Sigmoid colon (tissue), 7 donors: ENCODE data around the gene SLC25A53. TPM values are rescaled to one million over a fixed set of nuclear protein-coding genes. Genes with fewer than 3 reads are reported as not detected.

ENCODE experiments used
- DNase-seq: peaks from one replicate; pipeline ENCODE4 v3.0.0-alpha.2; 2019
- H3K27ac ChIP-seq, 4 donors: fragments of 200-600 bp; sonication (generic); one replicate each; pipeline ENCODE4 v1.5.1; 2016 to 2019; ENCODE audit warnings: mild to moderate bottlenecking in 1 of 4
- H3K27me3 ChIP-seq, 3 donors: fragments of 200-600 bp; sonication (generic); one replicate each; pipeline ENCODE4 v1.5.1; 2019; ENCODE audit warnings: mild to moderate bottlenecking in 1 of 3
- H3K36me3 ChIP-seq, 4 donors: fragments of 200-600 bp; sonication (generic); one replicate each; pipeline ENCODE4 v1.5.1; 2016 to 2019
- H3K4me1 ChIP-seq, 4 donors: fragments of 200-600 bp; sonication (generic); one replicate each; pipeline ENCODE4 v1.5.1; 2017 to 2019
- H3K4me3 ChIP-seq, 4 donors: fragments of 200-600 bp; sonication (generic); one replicate each; pipeline ENCODE4 v1.5.1; 2017 to 2019; ENCODE audit warnings: mild to moderate bottlenecking in 2 of 4, moderate library complexity in 1 of 4
- H3K9me3 ChIP-seq, 4 donors: fragments of 200-600 bp in 3 of 4; sonication (generic) in 3 of 4; one replicate each; pipeline versions ENCODE4 v1.5.1 to v1.6.1; 2013 to 2019
- EP300 ChIP-seq, 4 donors: sonication (generic); formaldehyde crosslinking; IDR thresholded peaks; one replicate each; pipeline ENCODE4 v1.6.1; 2017; ENCODE audit warnings: antibody characterized with exemption in 4 of 4
- POLR2A ChIP-seq, 2 donors: fragments of 450-650 bp; IDR thresholded peaks; one replicate each; pipeline ENCODE4 v1.6.1; 2016; ENCODE audit warnings: antibody characterized with exemption in 2 of 2, mild to moderate bottlenecking in 2 of 2, moderate library complexity in 2 of 2
- POLR2AphosphoS5 ChIP-seq, 4 donors: sonication (generic); formaldehyde crosslinking; IDR thresholded peaks; one replicate each; pipeline ENCODE4 v1.6.1; 2017; ENCODE audit warnings: antibody characterized with exemption in 4 of 4
- WGBS, 2 donors: extraction: QIAGEN DNeasy Blood & Tissue Kit; methylation state at CpG; one replicate each; pipeline ENCODE4 v1.1.7; 2013; 5-methylcytosine and 5-hydroxymethylcytosine counted together
- intact Hi-C: fragments of 100-400 bp; cut with DNase I; formaldehyde crosslinking; loops from one replicate; pipeline ENCODE4 v1.15.1; 2023
- polyA plus RNA-seq, 3 donors: library from polyadenylated mRNA; stranded (reverse); fragments of 200-250 nt; gene quantifications; one replicate each; pipeline ENCODE4 v1.2.3, GENCODE V29; 2013
- total RNA-seq, 4 donors: library from RNA; depleted of rRNA; stranded (reverse); fragments of >200 nt; gene quantifications; one replicate each; pipeline ENCODE4 v1.1.0, GENCODE V29; 2016
- TF ChIP-seq, protein P1 (sequence below), 4 experiments: fragments of 450-650 bp in 3 of 4; fragments of 200-600 bp in 1 of 4; IDR thresholded peaks; one replicate each; pipeline ENCODE4 v1.5.1; 2016 to 2019; ENCODE audit warnings: antibody characterized with exemption in 4 of 4, mild to moderate bottlenecking in 3 of 4, moderate library complexity in 2 of 4
- donor health status: healthy with polysubstance abuse.
- donor health status: Bipolar disorder and iron deficiency.
- donor health status: healthy.

SLC25A53 gene
- total and polyA plus RNA-seq, 7 donors = 8.2 to 23.5 (median 14.7) TPM

DNA sequence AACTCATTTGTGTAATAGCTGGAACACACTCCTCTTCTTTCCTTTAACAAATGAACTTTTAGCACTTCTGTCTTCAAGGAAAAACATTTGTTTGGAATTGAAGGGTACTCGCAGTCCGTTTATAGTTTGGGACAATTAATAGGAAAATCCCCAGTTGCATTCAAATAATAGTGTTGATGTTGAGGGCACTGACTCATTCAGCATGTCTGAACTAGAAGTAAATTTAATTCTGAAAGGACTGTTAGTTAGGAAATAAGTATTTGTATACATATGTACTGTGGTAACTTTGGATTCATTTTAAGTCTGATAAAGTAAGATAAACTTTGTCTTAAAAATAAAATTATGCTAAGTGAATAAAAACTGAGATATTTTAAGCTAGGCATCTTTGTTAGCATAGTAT is 36.7 kb upstream of the SLC25A53 start:
- H3K4me3 ChIP-seq = no peak overlapping the region
- H3K4me1 ChIP-seq = no peaks in the 10 kb centered on the region
- no peak overlapping the region for H3K27ac ChIP-seq
- peaks cover 0 to 22% (median 6%) of the 10 kb centered on the region in 4 donors for H3K36me3 ChIP-seq
- DNase-seq = no peak
- TF ChIP-seq EP300 (IDR thresholded peaks at IDR 0.05) (no peak), POLR2A (IDR thresholded peaks at IDR 0.05) (no peak), POLR2AphosphoS5 (IDR thresholded peaks at IDR 0.05) (no peak)
- TF ChIP-seq, protein P1, sequence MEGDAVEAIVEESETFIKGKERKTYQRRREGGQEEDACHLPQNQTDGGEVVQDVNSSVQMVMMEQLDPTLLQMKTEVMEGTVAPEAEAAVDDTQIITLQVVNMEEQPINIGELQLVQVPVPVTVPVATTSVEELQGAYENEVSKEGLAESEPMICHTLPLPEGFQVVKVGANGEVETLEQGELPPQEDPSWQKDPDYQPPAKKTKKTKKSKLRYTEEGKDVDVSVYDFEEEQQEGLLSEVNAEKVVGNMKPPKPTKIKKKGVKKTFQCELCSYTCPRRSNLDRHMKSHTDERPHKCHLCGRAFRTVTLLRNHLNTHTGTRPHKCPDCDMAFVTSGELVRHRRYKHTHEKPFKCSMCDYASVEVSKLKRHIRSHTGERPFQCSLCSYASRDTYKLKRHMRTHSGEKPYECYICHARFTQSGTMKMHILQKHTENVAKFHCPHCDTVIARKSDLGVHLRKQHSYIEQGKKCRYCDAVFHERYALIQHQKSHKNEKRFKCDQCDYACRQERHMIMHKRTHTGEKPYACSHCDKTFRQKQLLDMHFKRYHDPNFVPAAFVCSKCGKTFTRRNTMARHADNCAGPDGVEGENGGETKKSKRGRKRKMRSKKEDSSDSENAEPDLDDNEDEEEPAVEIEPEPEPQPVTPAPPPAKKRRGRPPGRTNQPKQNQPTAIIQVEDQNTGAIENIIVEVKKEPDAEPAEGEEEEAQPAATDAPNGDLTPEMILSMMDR (IDR thresholded peaks at IDR 0.05) = no peak
- no peaks in the 10 kb centered on the region for H3K27me3 ChIP-seq
- H3K9me3 ChIP-seq = no peaks in the 10 kb centered on the region
- intact Hi-C loops = no loop called here
- WGBS, 2 donors = 77 to 84% methylated on average over 2 of the region's 2 CpGs

DNA sequence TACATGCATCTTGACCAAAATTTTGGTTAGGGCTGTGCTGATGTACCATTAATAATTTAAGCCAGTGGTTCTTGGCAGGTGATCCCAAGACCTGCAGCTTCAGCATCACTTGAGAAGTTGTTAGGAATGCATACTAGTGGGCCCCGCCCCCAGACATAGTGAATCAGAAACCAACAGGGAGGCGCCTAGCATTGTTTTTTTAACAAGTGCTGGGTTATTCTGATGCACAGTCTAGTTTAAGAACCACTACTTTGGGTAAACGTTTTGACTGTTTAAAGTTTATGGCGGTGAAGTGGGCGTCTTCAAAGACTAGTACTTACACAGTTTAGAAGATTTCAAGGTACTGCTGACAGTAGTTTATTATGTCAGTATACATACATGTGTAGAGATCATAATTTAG is 33.0 kb upstream of the SLC25A53 start:
- no peaks in the 10 kb centered on the region for H3K27me3 ChIP-seq
- intact Hi-C loops = no loop called here
- H3K9me3 ChIP-seq = no peaks in the 10 kb centered on the region
- 73 to 79% methylated on average over 5 of the region's 5 CpGs for WGBS, 2 donors
- H3K27ac ChIP-seq = no peak overlapping the region
- no peaks in the 10 kb centered on the region for H3K4me1 ChIP-seq
- DNase-seq = no peak
- no peak overlapping the region for H3K4me3 ChIP-seq
- peaks cover 0 to 43% (median 6%) of the 10 kb centered on the region in 4 donors for H3K36me3 ChIP-seq
- TF ChIP-seq EP300 (IDR thresholded peaks at IDR 0.05) (no peak), POLR2AphosphoS5 (IDR thresholded peaks at IDR 0.05) (no peak), POLR2A (IDR thresholded peaks at IDR 0.05) (no peak)
- TF ChIP-seq, protein P1 (IDR thresholded peaks at IDR 0.05) = no peak

DNA sequence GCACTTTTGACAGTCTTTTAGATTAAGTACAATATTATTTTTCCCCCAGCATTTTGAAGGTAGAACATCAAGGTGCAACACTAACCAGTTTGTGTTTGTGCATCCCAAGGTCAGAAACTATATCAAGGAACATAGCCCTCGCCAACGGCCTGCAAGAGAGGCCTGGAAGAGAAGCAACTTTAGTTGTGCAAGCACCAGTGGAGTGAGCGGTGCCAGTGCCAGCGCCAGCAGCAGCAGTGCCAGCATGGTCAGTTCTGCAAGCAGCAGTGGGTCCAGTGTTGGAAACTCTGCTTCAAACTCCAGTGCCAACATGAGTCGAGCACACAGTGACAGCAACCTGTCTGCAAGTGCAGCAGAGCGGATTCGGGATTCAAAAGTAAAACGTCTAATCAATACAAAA is 31.1 kb upstream of the SLC25A53 start:
- H3K4me1 ChIP-seq = no peaks in the 10 kb centered on the region
- intact Hi-C loops = no loop called here
- no peak for DNase-seq
- no peaks in the 10 kb centered on the region for H3K9me3 ChIP-seq
- peaks cover 0 to 43% (median 6%) of the 10 kb centered on the region in 4 donors for H3K36me3 ChIP-seq
- H3K27me3 ChIP-seq = no peaks in the 10 kb centered on the region
- no peak overlapping the region for H3K27ac ChIP-seq
- TF ChIP-seq POLR2AphosphoS5 (IDR thresholded peaks at IDR 0.05) = no peak
- TF ChIP-seq POLR2A (IDR thresholded peaks at IDR 0.05) = no peak
- no peak for TF ChIP-seq EP300 (IDR thresholded peaks at IDR 0.05)
- TF ChIP-seq, protein P1 (IDR thresholded peaks at IDR 0.05) = no peak
- no peak overlapping the region for H3K4me3 ChIP-seq
- 95 to 96% methylated on average over 8 of the region's 8 CpGs for WGBS, 2 donors

DNA sequence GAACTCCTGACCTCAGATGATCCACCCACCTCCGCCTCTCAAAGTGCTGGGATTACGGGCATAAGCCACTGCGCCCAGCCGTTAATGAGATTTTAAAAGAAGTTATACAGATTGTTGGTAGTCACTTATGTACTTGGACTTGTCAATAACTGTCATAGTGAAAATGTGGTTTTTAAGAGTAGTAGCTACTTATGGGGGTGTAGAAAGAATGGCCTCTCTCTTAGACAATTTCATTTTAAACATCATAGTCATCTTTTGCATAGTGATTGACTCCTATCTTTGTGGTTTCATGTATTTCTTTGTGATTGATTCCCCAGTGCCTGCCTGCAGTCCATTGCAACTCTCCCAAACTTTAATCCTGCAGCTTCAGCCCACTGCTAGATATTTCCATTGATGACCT is 26.9 kb upstream of the SLC25A53 start:
- no peaks in the 10 kb centered on the region for H3K27me3 ChIP-seq
- TF ChIP-seq POLR2AphosphoS5 (IDR thresholded peaks at IDR 0.05) (no peak), EP300 (IDR thresholded peaks at IDR 0.05) (no peak)
- intact Hi-C loops = no loop called here
- no peak for DNase-seq
- WGBS, 2 donors = 84 to 92% methylated on average over 4 of the region's 4 CpGs
- H3K4me3 ChIP-seq = no peak overlapping the region
- H3K36me3 ChIP-seq = peaks cover 0 to 23% (median 0%) of the 10 kb centered on the region in 4 donors
- H3K4me1 ChIP-seq = no peaks in the 10 kb centered on the region
- H3K27ac ChIP-seq = no peak overlapping the region
- no peaks in the 10 kb centered on the region for H3K9me3 ChIP-seq

DNA sequence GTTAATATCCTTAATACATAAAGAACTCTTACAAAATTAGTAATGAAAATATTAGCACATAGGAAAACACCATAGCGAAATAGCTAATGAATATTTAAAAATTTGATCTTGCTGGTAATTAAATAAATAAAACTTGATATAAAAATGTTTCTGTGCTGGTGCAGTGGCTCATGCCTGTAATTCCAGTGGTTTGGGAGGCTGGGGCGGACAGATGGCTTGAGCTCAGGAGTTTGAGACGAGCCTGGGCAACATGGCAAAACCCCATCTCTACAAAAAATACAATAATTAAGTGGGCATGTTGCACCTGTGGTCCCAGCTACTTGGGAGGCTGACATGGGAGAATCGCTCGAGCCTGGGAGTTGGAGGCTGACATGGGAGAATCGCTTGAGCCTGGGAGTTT is 17.0 kb upstream of the SLC25A53 start:
- intact Hi-C loops = no loop called here
- WGBS, 2 donors = 97 to 99% methylated on average over 6 of the region's 6 CpGs
- no peak overlapping the region for H3K27ac ChIP-seq
- H3K9me3 ChIP-seq = no peaks in the 10 kb centered on the region
- H3K4me3 ChIP-seq = no peak overlapping the region
- TF ChIP-seq POLR2AphosphoS5 (IDR thresholded peaks at IDR 0.05) = no peak
- TF ChIP-seq POLR2A (IDR thresholded peaks at IDR 0.05) = no peak
- TF ChIP-seq, protein P1 (IDR thresholded peaks at IDR 0.05) = no peak
- TF ChIP-seq EP300 (IDR thresholded peaks at IDR 0.05) = no peak
- DNase-seq = no peak
- H3K4me1 ChIP-seq = peaks cover 0 to 6% (median 2%) of the 10 kb centered on the region in 4 donors
- H3K27me3 ChIP-seq = no peaks in the 10 kb centered on the region
- no peaks in the 10 kb centered on the region for H3K36me3 ChIP-seq
